Measurements from ENCODE around the gene MAPK10.

DNA sequence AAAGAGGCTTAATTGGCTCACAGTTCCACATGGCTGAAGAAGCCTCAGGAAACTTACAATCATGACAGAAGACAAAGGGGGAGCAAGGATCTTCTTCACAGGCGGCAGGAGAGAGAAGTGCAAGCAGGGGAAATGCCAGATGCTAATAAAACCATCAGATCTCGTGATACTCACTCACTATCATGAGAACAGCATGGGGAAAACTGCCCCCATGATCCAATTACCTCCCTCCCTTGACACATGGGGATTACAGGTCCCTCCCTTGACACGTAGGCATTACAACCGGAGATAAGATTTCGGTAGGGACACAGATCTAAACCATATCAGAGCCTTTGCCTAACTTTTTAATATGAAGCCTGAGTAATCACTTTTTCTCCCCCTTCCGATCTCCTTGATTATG is 43.7 kb upstream of the MAPK10 start:
- TF ChIP-seq, protein P1, sequence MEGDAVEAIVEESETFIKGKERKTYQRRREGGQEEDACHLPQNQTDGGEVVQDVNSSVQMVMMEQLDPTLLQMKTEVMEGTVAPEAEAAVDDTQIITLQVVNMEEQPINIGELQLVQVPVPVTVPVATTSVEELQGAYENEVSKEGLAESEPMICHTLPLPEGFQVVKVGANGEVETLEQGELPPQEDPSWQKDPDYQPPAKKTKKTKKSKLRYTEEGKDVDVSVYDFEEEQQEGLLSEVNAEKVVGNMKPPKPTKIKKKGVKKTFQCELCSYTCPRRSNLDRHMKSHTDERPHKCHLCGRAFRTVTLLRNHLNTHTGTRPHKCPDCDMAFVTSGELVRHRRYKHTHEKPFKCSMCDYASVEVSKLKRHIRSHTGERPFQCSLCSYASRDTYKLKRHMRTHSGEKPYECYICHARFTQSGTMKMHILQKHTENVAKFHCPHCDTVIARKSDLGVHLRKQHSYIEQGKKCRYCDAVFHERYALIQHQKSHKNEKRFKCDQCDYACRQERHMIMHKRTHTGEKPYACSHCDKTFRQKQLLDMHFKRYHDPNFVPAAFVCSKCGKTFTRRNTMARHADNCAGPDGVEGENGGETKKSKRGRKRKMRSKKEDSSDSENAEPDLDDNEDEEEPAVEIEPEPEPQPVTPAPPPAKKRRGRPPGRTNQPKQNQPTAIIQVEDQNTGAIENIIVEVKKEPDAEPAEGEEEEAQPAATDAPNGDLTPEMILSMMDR (IDR thresholded peaks at IDR 0.05) = no peak
- TF ChIP-seq POLR2A (IDR thresholded peaks at IDR 0.05) = no peak
- TF ChIP-seq POLR2AphosphoS5 (IDR thresholded peaks at IDR 0.05) = no peak
